Measurements from ENCODE around the gene COX10. TPM values are rescaled to one million over a fixed set of nuclear protein-coding genes. Genes with fewer than 3 reads are reported as not detected.
"Not testable (repeated sequence)": the region's sequence is repeated elsewhere in the genome, so short reads cannot be mapped to it uniquely, and the experiment has no call there.

The COX10 gene
- total RNA-seq, 1 experiment from 2014 or later = 10.8 TPM

DNA sequence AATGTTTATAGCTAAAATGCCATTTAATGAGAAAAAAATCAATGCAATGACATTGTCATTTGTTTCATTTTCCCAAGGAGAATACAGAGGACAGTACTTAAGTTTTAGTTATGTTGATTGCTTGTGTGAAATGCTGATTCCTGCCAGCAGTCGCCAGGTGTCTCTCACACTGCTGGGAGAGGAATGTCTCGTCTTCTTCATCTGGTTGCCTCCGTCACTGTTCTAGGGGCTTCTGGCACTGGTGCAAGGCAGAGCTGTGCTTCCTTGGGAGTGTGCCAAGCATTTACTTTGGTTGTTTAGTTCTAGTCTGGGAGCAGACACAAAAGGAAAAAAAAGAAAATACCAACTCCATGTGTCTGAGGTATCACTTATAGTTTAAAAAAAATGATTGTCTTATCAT is 107.7 kb downstream of the COX10 start:
- not testable (repeated sequence) for DNase-seq (ENCODE audit: low spot score)

GRCh38 chr17:14177801-14178200 is 108.5 kb downstream of the COX10 start:
- DNase-seq (ENCODE audit: low spot score) = not testable (repeated sequence)

GRCh38 chr17:14179951-14180350 is 110.6 kb downstream of the COX10 start:
- DNase-seq (ENCODE audit: low spot score) = not testable (repeated sequence)

- DNase-seq (ENCODE audit: low spot score) = not testable (repeated sequence)
Observed at GRCh38 chr17:14182084-14182483, 112.8 kb downstream of the COX10 start.

- not testable (repeated sequence) for DNase-seq (ENCODE audit: low spot score)
Observed at GRCh38 chr17:14184536-14184935, 115.2 kb downstream of the COX10 start.

GRCh38 chr17:14186443-14186842 is 117.1 kb downstream of the COX10 start:
- DNase-seq (ENCODE audit: low spot score) = not testable (repeated sequence)

DNA sequence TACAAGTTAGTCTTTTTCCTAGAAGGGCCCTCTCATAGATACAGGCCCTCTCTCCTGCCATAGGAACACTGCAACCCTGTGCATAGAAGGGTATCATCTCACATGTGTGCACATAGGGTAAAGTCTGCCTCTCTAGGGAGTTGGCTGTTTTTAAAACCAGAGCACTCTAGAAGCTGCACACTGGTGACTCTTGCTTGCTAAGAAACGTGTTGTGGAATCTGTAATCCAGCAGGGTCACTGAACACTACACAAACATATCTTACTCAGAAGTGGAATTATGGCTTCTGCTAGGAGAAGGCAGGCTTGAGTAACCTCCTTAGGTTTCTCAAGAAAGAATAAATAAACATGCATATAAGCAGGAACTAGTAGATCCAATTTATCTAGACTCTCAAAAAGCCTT is 121.5 kb downstream of the COX10 start:
- DNase-seq (ENCODE audit: low spot score) = not testable (repeated sequence)

- DNase-seq (ENCODE audit: low spot score) = not testable (repeated sequence)
Observed at GRCh38 chr17:14191469-14191868, 122.2 kb downstream of the COX10 start.

DNA sequence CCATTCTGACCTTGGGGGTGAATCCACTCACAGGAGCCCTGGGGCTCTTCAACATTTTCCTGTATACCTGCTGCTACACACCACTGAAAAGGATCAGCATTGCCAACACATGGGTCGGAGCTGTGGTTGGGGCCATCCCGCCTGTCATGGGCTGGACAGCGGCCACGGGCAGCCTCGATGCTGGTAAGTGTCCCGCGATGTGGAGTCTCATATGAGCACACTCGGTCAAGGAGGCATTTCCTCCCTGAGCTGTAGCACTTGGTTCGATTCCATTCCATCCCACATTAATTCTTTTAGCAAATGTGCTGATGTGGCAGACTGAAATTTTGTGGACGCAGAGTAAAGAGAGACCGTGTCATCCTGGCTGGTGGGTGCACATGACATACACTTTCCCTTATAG is 122.7 kb downstream of the COX10 start:
- not testable (repeated sequence) for DNase-seq (ENCODE audit: low spot score)

DNA sequence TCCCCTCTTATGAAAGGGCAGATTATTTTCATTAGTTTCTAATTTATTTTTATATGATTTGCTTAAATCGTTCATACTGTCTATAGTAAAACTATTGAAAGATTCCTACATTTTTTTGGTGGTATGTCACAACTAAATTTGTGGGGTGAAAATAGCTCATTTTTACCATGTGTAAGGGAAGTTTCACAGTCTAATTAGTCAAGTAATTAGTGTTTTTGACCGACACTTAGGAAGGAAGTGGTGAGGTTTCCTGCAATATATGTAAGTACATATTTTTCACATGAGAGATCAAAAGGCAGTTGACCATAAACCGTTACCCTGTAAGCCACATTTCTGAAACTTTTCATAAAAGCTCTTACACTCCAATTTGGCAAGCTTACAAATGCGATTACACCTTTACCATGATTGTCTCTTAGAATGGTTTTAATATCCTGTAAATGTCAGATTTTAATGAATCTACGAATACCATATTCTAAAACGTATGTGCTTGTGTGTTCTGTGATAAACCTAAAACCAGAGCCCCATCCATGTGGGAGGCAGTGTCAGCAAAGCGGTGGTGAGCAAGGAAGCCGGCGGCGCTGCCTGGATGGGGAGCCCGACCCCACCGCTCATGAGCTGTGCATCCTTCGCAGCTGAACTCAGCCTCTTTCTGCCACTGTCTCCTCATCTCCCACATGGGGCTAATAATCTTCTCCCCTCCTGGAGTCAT is 123.5 kb downstream of the COX10 start:
- not testable (repeated sequence) for DNase-seq (ENCODE audit: low spot score)

DNA sequence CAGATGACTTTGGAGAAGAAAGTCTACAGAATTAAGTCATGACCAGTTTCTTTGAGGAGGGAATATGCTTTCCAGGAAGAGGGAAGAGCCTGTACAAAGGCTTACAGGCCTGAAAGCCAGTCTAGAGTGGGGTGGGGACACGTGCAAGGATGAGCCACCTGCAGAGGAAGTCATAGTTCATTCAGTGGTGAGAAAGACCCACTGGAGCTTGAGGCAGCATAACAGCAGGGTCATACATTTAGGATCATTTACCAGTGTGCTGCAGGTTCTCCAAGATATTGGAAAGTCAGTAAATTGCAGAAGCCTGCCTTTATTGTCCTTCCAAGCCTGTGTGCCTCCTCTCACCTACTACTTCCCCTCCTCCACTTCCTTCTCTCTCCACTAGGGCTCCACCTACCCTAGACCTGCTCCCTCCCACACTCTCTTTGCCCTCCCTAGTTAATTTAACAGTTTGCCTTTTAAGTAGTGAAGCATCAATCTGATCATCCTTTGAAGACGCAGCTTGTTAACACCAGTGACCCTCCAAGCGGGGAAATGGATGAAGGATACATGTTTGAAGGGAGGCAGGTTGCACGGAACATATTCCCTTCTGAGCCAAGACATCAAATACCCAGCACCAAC is 127.2 kb downstream of the COX10 start:
- DNase-seq (ENCODE audit: low spot score) = no peak

DNA sequence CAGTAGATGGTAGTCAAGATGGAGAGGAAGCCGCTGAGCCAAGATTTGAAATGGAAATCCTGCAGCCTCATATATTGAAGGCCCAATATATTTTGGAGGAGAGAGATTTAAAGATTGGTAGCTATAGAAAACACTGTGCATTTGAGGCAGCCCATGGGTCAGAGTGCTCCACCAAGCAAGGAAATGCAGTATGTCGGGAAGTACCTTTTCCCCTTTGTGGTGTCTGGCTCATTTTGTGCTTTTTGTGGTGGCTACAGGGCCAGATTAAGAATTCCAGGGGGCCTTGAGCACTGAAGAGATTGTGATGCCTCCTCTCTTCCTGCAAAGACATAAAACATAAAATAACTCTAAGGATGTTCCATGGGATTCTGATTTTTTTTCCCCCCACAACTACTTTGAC is 127.8 kb downstream of the COX10 start:
- DNase-seq (ENCODE audit: low spot score) = no peak

DNA sequence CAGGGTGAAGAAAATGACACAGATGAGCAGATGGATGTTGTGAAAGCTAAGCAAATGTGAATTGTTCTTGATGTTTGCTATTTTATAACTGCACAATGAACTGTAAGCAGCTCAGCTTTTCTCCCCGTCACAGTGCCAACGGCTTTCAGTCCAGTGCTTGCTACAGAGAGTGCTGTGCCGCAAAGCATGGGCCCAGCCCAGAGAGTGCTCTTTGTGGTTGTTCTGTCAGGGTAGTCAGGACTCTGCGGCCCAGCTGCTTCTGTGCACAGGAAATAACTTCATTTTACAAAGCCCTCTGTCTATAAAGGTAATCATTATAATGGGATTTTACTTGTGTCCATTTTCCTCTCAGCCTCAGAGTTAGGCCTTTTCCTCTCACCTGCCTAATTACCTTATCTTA is 128.3 kb downstream of the COX10 start:
- no peak for DNase-seq (ENCODE audit: low spot score)

DNA sequence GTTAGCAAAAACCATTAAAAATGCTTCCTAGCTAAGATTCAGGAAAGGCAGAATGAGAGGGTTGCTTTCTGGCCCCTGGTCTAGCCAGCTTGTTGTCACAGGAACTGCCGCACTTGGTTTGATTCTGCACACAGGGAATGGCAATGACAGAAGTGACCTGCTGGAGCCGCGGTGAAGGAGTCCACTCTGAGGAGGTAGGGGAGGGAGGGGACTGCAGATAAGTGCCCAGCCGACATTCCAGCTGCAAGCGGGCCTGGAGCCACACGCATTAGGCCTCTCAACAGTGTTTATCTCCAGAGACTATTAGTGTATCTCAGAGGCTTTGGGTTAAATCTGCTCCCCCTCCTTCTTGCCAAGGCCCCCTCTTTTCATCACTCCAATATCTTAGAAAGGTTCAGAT is 128.7 kb downstream of the COX10 start:
- no peak for DNase-seq (ENCODE audit: low spot score)

DNA sequence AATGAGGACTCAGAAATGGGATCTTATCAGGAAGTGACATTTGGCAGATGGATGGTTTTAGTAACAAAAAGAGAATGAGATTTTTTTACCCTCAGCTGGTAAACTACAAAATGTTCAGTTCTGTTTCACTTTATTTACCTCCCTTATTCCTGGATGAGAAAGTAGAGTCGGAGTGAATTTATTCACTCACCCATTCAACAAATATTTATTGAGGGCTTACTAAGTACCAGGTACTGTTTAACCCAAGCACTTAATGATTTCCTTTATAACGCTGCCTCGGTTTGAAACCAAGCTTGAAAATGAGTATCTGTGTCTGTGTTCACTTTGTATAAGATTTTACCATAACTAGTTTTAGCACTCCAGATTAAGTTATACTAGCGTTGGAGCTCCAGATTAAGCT is 129.3 kb downstream of the COX10 start:
- no peak for DNase-seq (ENCODE audit: low spot score)

- DNase-seq (ENCODE audit: low spot score) = no peak
Observed at GRCh38 chr17:14199601-14200000, 130.3 kb downstream of the COX10 start.

DNA sequence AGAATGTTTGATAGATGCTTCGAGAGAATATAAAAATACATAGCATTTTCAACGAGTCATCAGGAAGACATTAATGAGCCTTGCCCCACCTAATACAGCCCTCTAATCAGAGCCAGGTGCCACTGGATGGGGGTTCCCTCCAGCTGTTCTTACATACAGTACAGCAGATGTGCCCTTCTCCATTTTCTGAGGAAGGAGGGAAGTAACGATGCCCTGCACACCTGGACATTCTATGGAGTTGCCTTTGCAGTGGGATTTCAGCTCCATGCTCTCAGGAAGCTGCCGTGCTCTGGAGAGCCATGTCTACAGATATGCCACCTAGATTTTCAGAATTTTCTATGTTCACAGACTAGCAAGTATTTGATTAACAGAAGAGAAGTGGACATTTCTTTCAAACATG is 131.1 kb downstream of the COX10 start:
- no peak for DNase-seq (ENCODE audit: low spot score)

- peak; percentile 18 for DNase-seq (ENCODE audit: low spot score)
Observed at GRCh38 chr17:14201021-14201987, 132.0 kb downstream of the COX10 start.

DNA sequence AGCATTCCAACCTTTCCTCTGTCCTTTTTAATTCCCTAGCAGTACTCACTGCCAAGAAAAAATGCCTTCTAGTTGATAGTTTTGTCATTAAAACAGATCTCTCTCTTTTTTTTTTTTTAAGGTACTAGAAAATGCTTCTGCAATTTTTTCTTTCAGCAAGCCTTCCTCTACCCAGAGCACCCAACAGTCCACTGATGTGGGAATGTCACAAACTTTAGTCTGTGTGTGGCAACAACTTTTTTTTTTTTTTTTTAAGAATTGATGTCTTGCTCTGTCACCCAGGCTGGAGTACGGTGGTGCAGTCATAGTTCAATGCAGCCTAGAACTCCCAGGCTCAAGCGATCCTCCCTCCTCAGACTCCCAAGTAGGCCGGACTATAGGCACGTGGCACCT is 132.7 kb downstream of the COX10 start:
- no peak for DNase-seq (ENCODE audit: low spot score)

DNA sequence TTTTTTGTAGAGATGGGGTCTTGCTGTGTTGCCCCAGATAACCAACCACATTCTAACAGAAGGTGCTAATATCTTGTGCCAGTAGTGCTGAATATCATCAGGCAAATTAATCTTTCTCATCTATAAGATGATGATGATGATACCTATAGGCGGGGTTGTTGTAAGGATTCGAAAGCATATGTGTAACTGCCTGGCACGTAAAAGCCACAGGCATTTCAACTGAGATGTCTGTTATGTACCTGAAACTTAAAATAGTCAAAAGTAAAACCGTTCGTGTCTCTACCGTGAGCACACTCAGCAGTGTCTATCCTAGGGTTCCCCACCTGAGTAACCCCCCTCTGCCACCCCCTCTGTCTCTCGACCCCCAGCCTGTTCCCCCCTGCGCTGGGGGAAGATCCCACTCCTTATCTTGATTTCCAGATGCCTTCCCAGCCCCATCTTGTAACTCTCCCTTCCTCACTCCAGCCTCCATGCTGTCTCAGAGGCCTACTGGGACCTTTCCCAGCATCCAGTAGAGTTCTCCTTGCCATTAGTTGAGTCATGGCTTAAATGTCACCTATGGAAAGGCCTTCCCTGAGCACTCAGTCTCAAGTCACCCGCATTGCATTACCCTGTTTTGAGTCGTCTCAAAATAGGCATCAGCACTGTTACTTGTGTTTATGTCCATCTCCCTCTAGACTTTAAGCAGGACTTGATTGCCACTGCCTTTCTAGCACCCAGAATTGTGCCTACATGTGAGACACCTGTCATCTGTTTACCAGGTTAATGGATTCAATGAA is 133.3 kb downstream of the COX10 start:
- no peak for DNase-seq (ENCODE audit: low spot score)

- DNase-seq (ENCODE audit: low spot score) = no peak
Observed at GRCh38 chr17:14203388-14203787, 134.1 kb downstream of the COX10 start.
